GM08714 (cell line): Measurements from ENCODE around the gene TOR4A.

Experiments
- H3K4me3 ChIP-seq: fragments of 200-500 bp; sonication (Bioruptor generic); 2 replicates; pipeline ENCODE4 v1.5.1; 2014; ENCODE audit warnings: mild to moderate bottlenecking, low read length, inconsistent platforms
- ZNF274 ChIP-seq: IDR thresholded peaks from 2 replicates; pipeline ENCODE4 v1.6.1; 2012; ENCODE audit warnings: mild to moderate bottlenecking, low read depth, low read length

Gene TOR4A

DNA sequence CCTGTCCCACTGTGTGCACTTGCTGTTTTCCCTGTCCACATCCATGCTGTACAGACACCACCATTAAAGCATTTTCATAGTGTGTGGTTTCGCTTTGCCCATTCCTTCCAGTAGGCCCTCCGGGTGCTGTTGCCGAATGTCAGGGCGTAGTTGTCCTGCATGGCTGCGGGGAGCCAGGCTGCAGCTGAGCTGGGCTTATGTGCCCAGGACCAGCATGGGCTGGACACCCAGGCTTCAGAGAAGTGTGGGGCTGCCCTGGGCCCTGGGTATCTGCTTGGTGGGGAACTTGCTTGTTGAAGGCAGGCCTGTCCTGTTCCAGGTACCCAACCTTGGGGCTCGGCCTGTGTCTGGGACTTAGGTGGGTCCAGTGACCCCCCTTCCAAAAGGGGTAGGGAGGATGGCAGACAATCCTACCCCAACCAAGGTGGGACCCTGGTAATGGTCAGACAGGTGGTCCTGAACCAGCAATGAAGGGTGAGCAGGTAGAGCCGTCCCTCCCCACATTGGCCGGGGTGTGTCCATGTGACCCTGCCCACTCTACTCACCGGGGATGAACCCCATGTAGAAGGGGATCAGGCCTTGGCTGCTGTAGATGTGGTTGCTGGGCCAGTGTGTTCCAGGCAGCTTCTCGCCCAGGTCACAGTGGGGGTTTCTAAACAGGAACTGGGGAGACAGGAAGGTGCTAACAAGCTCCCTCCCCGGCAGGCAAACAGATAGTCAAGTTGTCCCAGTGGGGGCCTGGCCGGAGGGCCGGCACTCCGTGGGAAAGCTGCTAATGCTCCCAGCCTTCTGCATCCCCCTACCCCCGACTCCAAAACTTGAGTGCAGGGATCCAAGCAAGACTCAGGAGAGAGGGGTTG lies 33.7 kb upstream of the TOR4A start:
- no peak overlapping the region for H3K4me3 ChIP-seq
- TF ChIP-seq ZNF274: no peak

DNA sequence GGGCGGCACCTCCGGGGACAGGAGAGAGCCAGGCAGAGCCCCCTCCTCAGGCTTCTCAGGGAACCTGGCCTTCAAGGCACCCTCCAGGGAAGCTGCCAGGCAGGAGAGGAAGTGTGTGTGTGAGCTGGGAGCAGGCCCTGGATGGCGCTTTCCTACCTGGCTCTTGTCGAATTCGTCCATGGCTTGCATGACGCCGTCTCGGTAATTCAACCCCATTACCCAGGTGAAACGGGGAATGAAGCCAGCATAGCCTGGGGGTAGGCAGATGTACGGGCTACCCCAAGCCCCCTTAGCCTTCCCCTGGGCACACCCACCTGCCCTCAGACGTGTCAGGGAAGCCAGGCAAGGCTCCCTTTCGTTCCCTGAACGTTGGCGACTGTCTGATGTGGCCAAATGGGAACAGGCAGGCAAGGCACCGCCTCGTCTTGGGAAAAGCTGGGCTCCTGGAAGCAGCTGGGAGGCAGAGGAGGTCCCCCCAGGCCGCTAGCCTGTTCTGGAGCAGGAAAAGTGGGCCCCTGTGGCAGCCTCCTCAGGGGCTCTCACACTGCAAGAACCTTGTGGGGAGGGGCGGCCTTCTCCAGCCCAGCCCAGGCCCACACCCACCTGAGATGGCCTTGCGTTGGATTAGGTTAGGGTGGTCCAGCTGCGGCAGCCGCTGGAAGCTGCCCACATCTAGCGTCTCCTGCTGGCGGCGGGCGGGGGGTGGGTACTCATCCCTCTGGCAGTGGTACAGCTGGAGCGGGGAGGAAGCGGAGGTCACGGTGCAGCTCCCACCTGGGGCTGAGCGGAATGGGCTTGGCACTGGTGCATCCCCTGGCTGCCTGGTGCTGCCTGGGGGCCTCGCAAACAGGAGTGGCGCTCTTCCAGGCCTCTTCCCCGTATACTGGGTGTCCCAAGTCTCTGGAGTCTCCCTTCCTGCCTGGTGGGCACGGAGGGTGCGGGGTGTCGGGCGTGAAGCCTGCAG lies 32.8 kb upstream of the TOR4A start:
- H3K4me3 ChIP-seq: no peak overlapping the region
- TF ChIP-seq ZNF274: no peak

DNA sequence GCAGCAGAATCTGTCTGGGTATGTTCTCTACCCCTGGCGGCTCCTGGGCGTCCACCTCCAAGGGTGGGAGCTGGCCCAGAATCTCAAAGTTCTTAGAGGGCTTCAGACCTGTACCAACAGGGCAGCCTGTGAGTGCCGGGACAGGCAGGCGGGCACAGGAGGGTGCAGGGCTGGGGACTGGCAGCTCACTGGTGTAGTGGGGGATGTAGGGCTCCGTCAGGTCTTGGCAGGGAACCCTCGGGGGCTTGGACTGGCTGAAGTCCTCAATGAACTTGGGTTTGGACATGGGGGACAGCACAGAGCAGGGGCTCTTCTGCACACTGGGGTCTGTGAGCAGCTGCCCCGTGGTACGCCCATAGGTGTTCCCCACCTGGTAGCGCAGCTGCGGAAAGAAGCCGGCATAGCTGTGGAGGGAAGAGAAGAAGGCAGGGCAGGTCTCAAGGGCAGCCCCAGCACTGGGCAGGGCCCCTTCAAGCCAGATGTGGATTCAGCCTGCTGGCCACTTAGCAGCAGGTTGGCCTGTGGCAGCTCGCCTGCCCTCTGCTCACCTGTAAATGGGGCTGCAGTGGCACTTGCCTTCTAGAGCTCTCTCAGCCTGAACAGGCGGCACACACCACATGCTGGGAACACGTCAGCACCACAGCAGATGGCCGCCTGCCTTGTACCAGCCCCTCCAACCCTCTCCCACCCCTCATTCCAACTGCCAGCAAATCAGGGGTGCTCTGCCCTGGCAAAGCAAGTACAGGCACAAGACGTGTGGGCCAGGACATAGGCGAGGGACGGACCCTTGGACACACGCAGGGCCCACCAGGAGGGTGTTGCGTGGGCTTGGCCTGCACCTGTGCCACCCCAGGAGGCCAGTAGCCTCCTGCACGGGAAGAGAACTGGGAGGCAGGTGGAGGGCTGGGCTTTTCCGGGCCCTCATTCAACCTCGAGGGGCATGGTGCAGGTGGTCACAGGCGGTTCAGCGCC lies 31.8 kb upstream of the TOR4A start:
- TF ChIP-seq ZNF274: no peak
- H3K4me3 ChIP-seq: no peak overlapping the region

- TF ChIP-seq ZNF274: no peak
- H3K4me3 ChIP-seq: no peak overlapping the region
Observed at GRCh38 chr9:137247135-137247915, 30.2 kb upstream of the TOR4A start.

DNA sequence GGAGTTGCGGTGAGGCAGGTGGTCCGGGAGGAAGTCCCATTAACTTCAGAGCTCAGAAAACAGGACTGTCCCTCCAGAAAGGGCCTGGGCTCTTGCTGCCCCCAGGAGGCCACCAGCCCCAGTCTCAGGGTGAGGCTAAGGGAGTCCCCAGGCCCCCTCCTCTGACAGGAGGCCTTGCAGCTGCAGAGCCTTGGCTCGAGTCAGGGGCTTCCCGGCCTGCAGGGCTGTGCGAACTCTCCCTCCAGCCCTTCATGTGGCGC lies 29.7 kb upstream of the TOR4A start:
- no peak for TF ChIP-seq ZNF274
- H3K4me3 ChIP-seq: no peak overlapping the region

DNA sequence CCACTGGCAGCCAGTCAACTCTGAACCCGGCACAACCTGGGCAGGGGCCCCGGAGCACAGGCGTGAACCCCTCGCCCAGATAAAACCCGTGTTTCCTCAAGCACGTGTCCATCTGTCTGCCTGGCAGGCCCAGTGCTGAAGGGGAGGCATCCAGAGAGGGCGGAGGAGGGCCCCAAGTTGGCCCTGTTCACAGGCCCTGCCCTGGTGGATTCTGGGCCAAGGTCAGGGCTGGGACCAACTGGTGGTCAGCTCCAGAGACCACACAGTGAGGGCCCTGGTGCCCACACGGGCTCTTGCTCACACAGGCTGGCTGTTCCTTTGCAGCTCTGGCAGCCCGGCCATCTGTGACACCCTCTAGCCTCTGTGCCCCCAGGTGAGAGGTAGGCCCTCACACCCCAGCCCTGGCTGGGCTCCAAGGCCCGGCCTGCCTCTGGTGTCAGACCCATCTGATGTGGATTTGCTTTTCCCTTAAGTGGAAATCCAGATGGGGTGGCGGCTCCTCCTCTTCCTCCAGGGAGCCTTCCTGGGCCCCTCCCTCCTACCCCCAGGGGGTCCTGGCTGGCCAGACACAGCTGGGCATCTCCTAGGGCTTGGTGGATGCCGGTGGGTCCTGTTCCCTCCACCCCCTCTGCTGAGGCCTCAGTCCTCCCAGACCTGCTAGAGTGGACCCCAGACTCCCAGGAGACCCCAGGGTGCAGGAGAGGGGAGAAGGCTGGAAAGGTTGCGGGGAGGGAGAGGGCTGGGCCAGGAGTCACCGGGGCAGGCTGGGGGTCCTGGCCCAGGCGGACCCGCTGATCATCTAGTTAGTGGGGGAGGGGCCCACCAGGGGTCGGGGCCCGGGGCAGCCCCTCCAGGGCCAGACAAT lies 27.0 kb upstream of the TOR4A start:
- no peak for TF ChIP-seq ZNF274
- H3K4me3 ChIP-seq: no peak overlapping the region

- no peak for TF ChIP-seq ZNF274
- no peak within 1 kb of the TSS for H3K4me3 ChIP-seq
Observed at GRCh38 chr9:137251194-137251461, 26.4 kb upstream of the TOR4A start, which contains the start of gene STPG3. TSS of gene STPG3 (plus strand) at chr9:137251286. CDS start at chr9:137251287, 1 bp downstream.

GRCh38 chr9:137251490-137252268 lies 25.8 kb upstream of the TOR4A start:
- H3K4me3 ChIP-seq: no peak overlapping the region
- no peak for TF ChIP-seq ZNF274

DNA sequence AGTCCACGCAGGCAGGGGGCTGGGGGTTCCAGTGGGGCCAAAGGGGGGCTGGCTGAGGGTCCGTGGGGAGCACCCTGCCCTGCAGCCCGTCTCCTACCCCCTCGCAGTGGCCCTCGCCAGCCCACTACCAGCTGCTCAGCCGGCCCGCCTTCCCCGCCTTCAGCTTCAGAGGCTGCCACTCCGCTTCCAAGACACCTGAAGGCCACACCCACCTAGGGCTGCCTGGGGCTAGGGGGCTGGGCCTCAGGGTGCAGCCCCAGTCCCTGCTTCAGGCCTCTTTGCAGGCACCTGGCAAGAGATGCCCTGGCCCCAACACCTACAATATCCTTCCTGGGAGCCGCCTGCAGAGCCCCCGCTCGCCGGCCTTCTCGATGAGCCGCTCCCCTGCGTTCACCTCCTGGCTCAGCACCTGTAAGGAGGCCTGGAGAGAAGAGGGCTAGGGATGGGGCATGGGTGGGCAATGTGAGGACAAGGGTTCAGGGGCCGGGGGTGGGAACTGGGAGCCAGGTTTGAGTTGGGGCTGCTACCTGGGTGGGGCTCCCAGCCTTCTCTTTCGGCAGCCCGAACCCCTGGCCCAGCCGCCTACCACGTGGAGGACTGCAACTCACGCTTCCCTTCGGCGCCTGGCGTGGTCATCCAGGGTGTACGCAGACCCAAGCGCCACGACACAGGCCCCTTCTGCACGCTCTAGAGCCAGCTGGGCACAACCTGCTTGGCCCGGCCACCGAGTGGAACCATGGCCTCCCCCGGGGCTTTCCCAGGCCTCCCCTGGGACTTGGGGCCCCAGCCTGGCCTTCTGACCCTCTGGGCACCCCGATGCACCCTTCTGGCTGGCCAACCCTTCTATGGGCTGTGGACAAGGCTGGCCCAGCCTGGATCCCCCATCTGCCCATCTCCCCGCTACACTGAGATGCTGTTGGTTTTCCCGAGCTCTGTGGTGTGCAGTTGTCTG lies 24.7 kb upstream of the TOR4A start:
- H3K4me3 ChIP-seq: no peak overlapping the region
- TF ChIP-seq ZNF274: no peak

DNA sequence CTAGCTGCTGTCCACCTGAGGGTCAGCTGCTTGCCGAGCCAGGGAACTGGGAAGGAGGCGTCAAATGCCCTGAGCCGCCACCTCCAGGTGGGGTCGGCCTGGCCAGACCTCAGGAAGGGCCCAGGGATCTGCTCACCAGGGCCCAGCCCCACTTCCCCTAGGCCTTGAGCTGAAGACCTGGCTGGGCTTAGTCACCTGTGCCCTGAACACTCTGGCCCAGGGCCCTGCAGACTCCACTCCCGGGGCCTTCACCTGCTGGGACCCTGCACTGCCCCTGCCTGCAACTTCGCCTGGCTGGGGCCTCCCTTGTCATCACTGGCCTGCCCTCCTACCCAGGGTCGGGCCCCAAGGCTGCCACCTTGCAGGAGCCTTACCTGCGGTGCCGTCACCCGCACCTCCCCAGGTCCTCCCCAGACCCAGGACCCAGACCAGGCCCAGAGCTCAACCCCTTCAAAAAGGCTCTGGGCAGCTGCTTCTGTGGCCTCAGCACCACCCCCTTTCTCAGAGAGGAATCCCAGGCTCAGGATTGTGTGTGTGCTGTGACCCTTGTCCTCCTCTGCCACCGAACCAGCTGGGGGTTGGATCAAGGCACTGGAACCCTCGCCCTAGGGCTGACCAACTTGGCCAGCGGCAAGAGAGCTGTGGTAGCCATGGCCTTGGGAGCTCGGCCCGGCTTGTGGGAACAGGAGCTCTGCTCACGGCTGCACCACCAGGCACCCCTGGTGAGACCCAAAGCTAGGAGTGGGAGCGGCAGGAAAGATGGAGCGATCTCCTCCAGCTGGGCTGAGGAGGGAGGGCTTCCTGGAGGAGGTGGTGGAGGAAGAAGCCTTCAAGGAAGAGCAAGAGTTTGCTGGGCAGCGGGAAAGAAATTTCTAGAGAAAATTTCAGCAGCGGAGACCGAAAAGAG lies 23.6 kb upstream of the TOR4A start:
- H3K4me3 ChIP-seq: peak overlapping the region; percentile 80; the same call in 1 of the 2 replicates

More for the DNA sequence above, 23.6 kb upstream of the TOR4A start:
- TF ChIP-seq ZNF274: no peak
